Activated CD4-positive, alpha-beta T cell treated with anti-CD3 and anti-CD28 coated beads, Interleukin-10, Interleukin-2, amounts not matched to agents 100 ng/mL and 50 ng/mL, durations not matched to agents 16 hours and 8 hours (primary cell): ENCODE measurements around the gene TMEM38A.
"Not testable (repeated sequence)": the region's sequence is repeated elsewhere in the genome, so short reads cannot be mapped to it uniquely, and the experiment has no call there.

Source experiments
- DNase-seq: peaks from one replicate; pipeline ENCODE4 v3.0.0-alpha.2; 2020

TMEM38A gene

DNA sequence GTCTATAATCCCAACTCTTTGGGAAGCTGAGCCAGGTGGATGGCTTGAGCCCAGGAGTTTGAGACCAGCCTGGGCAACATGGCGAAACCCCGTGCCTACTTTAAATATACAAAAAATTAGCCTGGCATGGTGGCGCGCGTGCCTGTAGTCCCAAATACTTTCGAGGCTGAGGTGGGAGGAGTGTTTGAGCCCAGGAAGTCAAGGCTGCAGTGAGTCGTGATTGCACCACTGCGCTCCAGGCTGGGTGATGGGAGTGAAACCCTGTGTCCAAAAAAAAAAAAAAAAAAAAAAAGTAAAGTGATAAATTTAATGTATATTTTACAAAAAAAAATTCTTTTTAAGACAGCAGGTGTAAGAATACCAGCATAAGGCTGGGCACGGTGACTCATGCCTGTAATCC is 17.6 kb downstream of the TMEM38A start:
- no peak for DNase-seq

GRCh38 chr19:16679811-16680210 is 18.9 kb downstream of the TMEM38A start:
- DNase-seq, result no peak

DNA sequence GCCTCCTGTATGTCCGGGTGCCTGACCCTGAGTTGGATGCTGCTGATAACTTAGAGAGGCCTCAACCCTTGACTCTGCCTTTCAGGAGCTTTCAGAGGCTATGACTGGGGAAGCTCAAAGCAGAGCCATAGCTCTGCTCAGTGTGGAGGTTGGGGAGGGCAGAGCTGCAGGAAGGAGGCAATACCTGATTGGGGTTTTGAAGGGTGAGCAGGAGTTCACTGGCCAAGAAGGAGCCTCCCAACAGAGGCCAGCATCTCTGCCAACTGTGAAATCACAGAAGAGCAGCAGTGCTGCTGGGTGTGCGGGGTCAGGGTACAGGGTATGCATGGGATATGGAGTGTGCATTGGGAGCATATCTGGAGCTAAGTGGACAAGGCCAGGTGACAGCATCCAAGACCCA is 21.6 kb downstream of the TMEM38A start:
- DNase-seq, result no peak

DNA sequence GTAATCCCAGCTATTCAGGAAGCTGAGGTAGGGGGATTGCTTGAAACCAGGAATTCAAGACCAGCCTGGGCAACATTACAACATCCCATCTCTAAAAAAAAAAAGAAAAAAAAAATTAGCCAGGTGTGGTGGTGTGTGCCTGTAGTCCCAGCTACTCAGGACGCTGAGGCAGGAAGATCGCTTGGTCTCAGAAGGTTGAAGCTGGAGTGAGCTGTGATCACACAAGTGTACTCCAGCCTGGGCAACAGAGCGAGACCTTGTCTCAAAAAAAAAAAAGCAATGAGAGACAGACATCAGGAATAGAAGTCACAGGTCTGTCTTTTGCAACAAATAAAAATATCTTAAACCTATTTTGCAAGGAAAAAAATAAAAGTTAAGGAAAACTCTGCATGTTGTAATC is 23.3 kb downstream of the TMEM38A start:
- DNase-seq, result no peak

GRCh38 chr19:16688084-16688483 is 27.1 kb downstream of the TMEM38A start:
- DNase-seq, result no peak

GRCh38 chr19:16698914-16699313 is 38.0 kb downstream of the TMEM38A start:
- no peak for DNase-seq

DNA sequence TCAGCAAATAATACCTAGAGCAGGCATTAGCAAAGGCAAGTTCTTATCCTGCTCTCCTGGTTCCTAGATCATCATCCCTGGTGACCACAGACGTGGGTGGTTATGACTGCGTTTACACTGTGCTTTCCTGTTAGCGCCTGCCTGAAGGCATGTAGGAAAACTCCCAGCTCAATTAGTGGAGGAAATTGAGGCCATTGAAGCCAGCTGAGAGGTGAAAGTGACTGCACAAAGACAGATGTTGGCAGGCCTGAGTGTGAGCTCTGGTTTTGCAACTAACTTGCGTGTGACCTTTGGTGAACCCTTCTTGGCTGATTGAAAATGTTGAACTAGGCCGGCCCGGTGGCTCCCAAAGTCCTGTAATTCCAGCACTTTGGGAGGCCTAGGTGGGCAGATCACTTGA is 41.2 kb downstream of the TMEM38A start:
- no peak for DNase-seq

GRCh38 chr19:16703677-16704076 is 42.7 kb downstream of the TMEM38A start:
- no peak for DNase-seq

DNA sequence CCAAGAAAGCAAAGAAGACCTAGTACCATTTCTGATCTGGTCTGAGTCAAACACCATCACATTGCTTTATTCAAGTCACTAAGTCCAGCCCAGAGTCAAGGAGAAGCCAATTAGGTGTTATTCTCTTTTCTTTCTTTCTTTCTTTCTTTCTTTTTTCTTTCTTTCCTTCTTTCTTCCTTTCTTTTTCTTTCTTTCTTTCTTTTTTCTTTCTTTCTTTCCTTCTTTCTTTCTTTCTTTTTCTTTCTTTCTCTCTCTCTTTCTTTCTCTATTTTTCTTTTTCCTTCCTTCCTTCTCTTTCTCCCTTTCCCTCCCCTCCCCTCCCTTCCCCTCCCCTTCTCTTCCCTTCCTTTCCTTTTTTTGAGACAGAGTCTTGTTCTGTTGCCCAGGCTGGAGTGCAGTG is 49.9 kb downstream of the TMEM38A start:
- DNase-seq, result not testable (repeated sequence)

DNA sequence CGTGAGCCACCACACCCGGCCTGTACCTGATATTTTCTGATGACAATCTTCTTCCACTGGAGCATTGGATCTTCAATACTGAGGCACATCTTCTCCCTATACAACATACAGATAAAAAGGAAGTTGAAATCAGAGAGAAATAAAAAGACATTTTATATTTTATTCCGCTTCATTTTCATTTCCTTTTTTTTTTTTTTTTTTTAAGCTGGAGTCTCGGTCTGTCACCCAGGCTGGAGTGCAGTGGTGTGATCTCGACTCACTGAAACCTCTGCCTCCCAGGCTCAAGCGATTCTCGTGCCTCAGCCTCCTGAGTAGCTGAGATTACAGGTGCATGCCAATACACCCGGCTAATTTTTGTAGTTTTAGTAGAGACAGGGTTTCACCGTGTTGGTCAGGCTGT is 51.4 kb downstream of the TMEM38A start:
- DNase-seq, result not testable (repeated sequence)

DNA sequence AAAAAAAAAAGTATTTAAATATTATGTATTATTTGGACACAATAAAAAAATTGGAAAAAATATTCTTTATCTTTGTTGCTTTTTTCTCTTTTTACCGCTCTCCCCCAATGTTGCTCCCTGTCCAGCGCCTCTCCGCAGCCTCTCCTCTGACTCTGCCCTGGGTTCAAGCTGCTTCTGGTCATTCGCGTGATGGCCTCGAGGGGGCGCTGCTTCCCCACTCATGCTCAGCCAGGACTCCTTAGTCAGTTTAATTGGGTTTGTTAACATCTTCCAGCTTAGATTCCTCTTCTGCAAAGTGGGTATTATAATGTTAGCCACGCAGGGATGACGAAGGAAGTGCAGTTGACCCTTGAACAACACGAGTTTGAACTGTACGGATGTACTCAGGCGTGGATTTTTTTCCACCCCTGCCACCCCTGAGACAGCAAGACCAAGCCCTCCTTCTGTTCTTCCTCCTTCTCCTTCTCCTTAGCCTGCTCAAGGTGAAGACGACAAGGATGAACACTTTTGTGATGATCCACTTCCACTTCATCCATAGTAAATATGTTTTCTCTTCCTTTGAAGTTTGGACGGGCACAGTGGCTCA is 53.9 kb downstream of the TMEM38A start:
- DNase-seq, result peak; percentile 60

DNA sequence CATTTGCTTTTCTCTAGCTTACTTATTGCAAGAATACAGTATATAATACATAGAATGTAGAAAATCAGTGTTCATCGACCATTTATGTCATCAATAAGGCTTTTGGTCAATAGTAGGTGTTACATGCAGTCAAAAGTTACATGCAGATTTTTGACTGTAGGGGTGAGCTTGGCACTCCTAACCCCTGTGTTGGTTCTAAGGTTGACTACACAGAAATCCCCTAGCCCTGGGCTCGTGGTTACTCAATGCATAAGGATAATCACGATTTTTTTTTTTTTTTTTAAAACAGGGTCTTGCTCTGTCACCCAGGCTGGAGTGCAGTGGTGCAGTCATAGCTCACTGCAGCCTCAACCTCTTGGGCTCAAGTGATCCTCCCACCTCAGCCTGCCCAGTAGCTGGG is 54.7 kb downstream of the TMEM38A start:
- no peak for DNase-seq

DNA sequence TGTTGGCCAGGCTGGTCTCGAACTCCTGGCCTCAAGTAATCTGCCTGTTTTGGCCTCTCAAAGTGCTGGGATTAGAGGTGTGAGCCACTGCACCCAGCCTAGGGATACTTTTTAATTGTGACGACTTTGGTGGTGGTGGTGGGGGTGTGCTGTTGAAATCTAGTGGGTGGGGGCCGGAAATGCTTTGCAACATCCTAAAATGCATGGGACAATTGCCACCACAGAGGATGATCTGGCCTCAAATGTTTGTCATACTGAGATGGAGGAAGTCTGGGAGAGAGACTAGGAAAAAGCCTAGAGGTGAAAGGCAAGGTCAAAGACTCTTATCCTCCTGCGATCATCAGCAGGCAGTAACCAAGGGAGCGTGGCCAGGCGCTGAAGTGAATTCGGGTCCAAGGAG is 60.1 kb downstream of the TMEM38A start:
- DNase-seq, result no peak

DNA sequence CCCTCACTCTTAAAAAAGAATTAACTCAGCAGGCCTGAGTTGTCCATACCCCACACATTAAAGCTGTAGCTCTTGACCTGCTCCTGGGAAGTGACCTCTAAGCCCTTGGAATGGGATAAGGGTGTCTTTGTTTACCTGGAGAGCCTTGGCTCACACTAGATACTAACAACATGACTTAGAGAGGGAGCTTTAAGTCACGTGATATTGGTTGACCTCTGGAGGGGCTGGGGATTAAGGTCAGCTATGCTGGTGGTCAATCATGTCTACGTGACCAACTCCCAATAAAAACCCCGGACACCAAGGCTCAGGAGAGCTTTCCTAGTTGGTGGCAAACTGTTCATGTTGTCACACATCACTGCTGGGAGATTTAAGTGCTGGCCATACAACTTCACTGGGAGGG is 61.7 kb downstream of the TMEM38A start:
- no peak for DNase-seq

GRCh38 chr19:16726916-16727315 is 66.0 kb downstream of the TMEM38A start:
- no peak for DNase-seq

- DNase-seq, result not testable (repeated sequence)
Observed at GRCh38 chr19:16735650-16736266, 74.8 kb downstream of the TMEM38A start.

DNA sequence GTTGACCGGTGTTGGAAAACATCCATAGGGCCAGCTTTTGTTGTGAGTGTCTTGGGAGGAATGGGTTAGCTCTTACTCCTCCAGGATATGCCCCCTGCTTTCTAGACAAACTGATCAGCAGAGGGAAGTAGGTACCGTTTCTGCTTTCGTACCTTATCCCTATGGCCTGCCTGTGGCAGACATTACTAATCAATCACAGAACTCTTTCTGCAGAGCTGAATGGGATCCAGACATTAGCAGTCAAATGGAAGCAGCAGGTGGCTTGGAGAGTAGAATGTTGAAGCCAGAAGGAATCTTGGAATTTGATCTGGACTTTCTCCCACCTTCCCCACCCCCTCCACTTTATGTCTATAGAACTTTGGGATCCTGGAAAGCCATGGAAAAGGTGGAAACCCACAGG is 75.8 kb downstream of the TMEM38A start:
- DNase-seq, result no peak

- no peak for DNase-seq
Observed at GRCh38 chr19:16737911-16738310, 77.0 kb downstream of the TMEM38A start.

- no peak for DNase-seq
Observed at GRCh38 chr19:16739546-16739945, 78.6 kb downstream of the TMEM38A start.
